HL-60 (cell line): ENCODE data around the gene PIK3R5.

Experiments used
- DNase-seq, 2 experiments: peaks; one replicate each; pipeline ENCODE4 v3.0.0-alpha.2; 2010 to 2020; ENCODE audit warnings: low read depth in 1 of 2, low spot score in 1 of 2
- H3K27ac ChIP-seq: fragments of 250-450 bp; sonication (Bioruptor Pico); replicated peaks from 2 replicates; pipeline ENCODE4 v1.5.1; 2020; ENCODE audit warnings: mild to moderate bottlenecking, moderate library complexity
- H3K27me3 ChIP-seq: fragments of 250-450 bp; sonication (Bioruptor Pico); 2 replicates; pipeline ENCODE4 v1.5.1; 2021; ENCODE audit warnings: mild to moderate bottlenecking, moderate library complexity; ENCODE audit not compliant: insufficient read depth, poor library complexity, severe bottlenecking
- H3K4me3 ChIP-seq: replicated peaks from 2 replicates; pipeline ENCODE4 v1.5.1; 2011; ENCODE audit warnings: mild to moderate bottlenecking, control low read depth, low read length; ENCODE audit not compliant: insufficient read depth
- CTCF ChIP-seq: IDR thresholded peaks from one replicate; pipeline ENCODE4 v1.5.1; 2011; ENCODE audit warnings: low read length, control low read depth, inconsistent platforms; ENCODE audit not compliant: insufficient read depth
- GABPA ChIP-seq: IDR thresholded peaks from 2 replicates; pipeline ENCODE4 v1.6.1; 2012; ENCODE audit warnings: low read depth
- POLR2AphosphoS5 ChIP-seq: IDR thresholded peaks from 2 replicates; pipeline ENCODE4 v1.6.1; 2012; ENCODE audit warnings: low read depth
- REST ChIP-seq: IDR thresholded peaks from 2 replicates; pipeline ENCODE4 v1.6.1; 2012; ENCODE audit warnings: low read depth; ENCODE audit not compliant: insufficient replicate concordance
- SPI1 ChIP-seq: IDR thresholded peaks from 2 replicates; pipeline ENCODE4 v1.6.1; 2012; ENCODE audit warnings: low read depth, mild to moderate bottlenecking, borderline replicate concordance

The PIK3R5 gene

GRCh38 chr17:8900207-8900606 is 65.3 kb downstream of the PIK3R5 start:
- no peaks in the 10 kb centered on the region for H3K27me3 ChIP-seq
- no peak for TF ChIP-seq CTCF
- no peak for TF ChIP-seq GABPA
- no peak for TF ChIP-seq POLR2AphosphoS5
- TF ChIP-seq SPI1: no peak
- H3K27ac ChIP-seq: no peak overlapping the region

GRCh38 chr17:8898636-8899035 is 66.9 kb downstream of the PIK3R5 start:
- Histone ChIP-seq H3K27ac (no peak overlapping the region), H3K4me3 (no peak overlapping the region), H3K27me3 (no peaks in the 10 kb centered on the region)
- DNase-seq: no peak
- TF ChIP-seq CTCF: no peak
- no peak for TF ChIP-seq REST
- no peak for TF ChIP-seq GABPA
- no peak for TF ChIP-seq POLR2AphosphoS5
- no peak for TF ChIP-seq SPI1

More at GRCh38 chr17:8900207-8900606, 65.3 kb downstream of the PIK3R5 start:
- no peak for DNase-seq
- H3K4me3 ChIP-seq: no peak overlapping the region

- Histone ChIP-seq H3K27ac (no peak overlapping the region), H3K27me3 (no peaks in the 10 kb centered on the region), H3K4me3 (no peak overlapping the region)
- no peak for DNase-seq
- TF ChIP-seq POLR2AphosphoS5 (no peak), GABPA (no peak), SPI1 (no peak), REST (no peak), CTCF (no peak)
These were observed 67.4 kb downstream of the PIK3R5 start for GRCh38 chr17:8898126-8898525.
